Caco-2 (cell line): ENCODE results near the gene MKRN2OS. TPM values are rescaled to one million over a fixed set of nuclear protein-coding genes. Genes with fewer than 3 reads are reported as not detected.

Experiments
- Bru-seq: library from RNA; stranded (reverse); fragments of 400-500 nt; gene quantifications from one replicate; lab custom pipeline; 2021; lab: Mats Ljungman, UMichigan
- BruChase-seq, 2 experiments: library from RNA; stranded (reverse); fragments of 400-500 nt; gene quantifications; one replicate each; lab custom pipeline; 2021; lab: Mats Ljungman, UMichigan
- BruUV-seq: library from RNA; stranded (reverse); fragments of 400-500 nt; replicated peaks from 2 replicates; lab custom pipeline; 2021; lab: Mats Ljungman, UMichigan
- CTCF ChIA-PET: fragments of 300-600 bp; sonication (Branson Sonifier 250); formaldehyde crosslinking; loops from one replicate; lab custom pipeline; 2022; ENCODE audit warnings: antibody characterized with exemption; lab: Charles Lee
- POLR2A ChIA-PET: fragments of 300-600 bp; sonication (Branson Sonifier 250); formaldehyde crosslinking; loops from one replicate; lab custom pipeline; 2022; ENCODE audit warnings: antibody characterized with exemption; lab: Charles Lee
- DNase-seq, 2 experiments: peaks; one replicate each; pipeline versions ENCODE4 v3.0.0 to v3.0.0-alpha.2; 2020 to 2022
- H3K27me3 ChIP-seq: replicated peaks from 2 replicates; pipeline ENCODE4 v1.6.0; 2011; ENCODE audit warnings: low read length; ENCODE audit not compliant: control insufficient read depth, insufficient read depth
- H3K36me3 ChIP-seq: 2 replicates; pipeline ENCODE4 v1.5.1; 2011; ENCODE audit warnings: low read length; ENCODE audit not compliant: control insufficient read depth, insufficient read depth
- H3K4me1 ChIP-seq: fragments of 250-450 bp; sonication (Bioruptor Pico); 2 replicates; pipeline ENCODE4 v1.5.1; 2020; ENCODE audit warnings: mild to moderate bottlenecking
- H3K4me3 ChIP-seq: 2 replicates; pipeline ENCODE4 v1.5.1; 2011; ENCODE audit warnings: low read depth, mild to moderate bottlenecking, control low read depth, low read length
- H3K9me3 ChIP-seq: fragments of 250-450 bp; sonication (Bioruptor Pico); 2 replicates; pipeline ENCODE4 v1.5.1; 2020; ENCODE audit warnings: mild to moderate bottlenecking, moderate library complexity
- H3K27ac Mint-ChIP-seq: one replicate; pipeline ENCODE4 v1.8.0; 2022; ENCODE audit warnings: mixed read lengths; ENCODE audit not compliant: unreplicated experiment
- H3K27me3 Mint-ChIP-seq: one replicate; pipeline ENCODE4 v1.8.0; 2022; ENCODE audit warnings: mixed read lengths; ENCODE audit not compliant: insufficient read depth, unreplicated experiment
- H3K36me3 Mint-ChIP-seq: one replicate; pipeline ENCODE4 v1.8.0; 2022; ENCODE audit warnings: mild to moderate bottlenecking, mixed read lengths; ENCODE audit not compliant: insufficient read depth, unreplicated experiment
- H3K4me1 Mint-ChIP-seq: one replicate; pipeline ENCODE4 v1.8.0; 2022; ENCODE audit warnings: low read depth, mixed read lengths; ENCODE audit not compliant: unreplicated experiment
- H3K4me3 Mint-ChIP-seq: one replicate; pipeline ENCODE4 v1.8.0; 2022; ENCODE audit warnings: mild to moderate bottlenecking, moderate library complexity, mixed read lengths; ENCODE audit not compliant: unreplicated experiment
- H3K9me3 Mint-ChIP-seq: one replicate; pipeline ENCODE4 v1.8.0; 2022; ENCODE audit warnings: mixed read lengths; ENCODE audit not compliant: unreplicated experiment
- intact Hi-C: fragments of 100-400 bp; cut with micrococcal nuclease; formaldehyde crosslinking; loops from one replicate; pipeline ENCODE4 v1.10.0; 2022; ENCODE audit not compliant: unreplicated experiment
- long read RNA-seq: library from polyadenylated mRNA; stranded (forward); transcript quantifications from one replicate; pipeline ENCODE4 v2.0.0, GENCODE V29; 2022
- total RNA-seq: library from RNA; stranded (reverse); gene quantifications from 2 replicates; pipeline ENCODE4 v1.2.3, GENCODE V29; 2022
- TF ChIP-seq, protein P1 (sequence below), 2 experiments: fragments of 200-600 bp in 1 of 2; IDR thresholded peaks; 1 replicate in 1 of 2; 2 replicates in 1 of 2; pipeline versions ENCODE4 v1.5.1 to v1.8.0; 2011 to 2022; ENCODE audit warnings: antibody characterized with exemption in 1 of 2, control low read depth in 1 of 2, inconsistent platforms in 1 of 2, low read depth in 1 of 2, low read length in 1 of 2, mild to moderate bottlenecking in 1 of 2, moderate library complexity in 1 of 2; ENCODE audit not compliant: insufficient read depth in 1 of 2, severe bottlenecking in 1 of 2, unreplicated experiment in 1 of 2

The MKRN2OS gene, protein sequence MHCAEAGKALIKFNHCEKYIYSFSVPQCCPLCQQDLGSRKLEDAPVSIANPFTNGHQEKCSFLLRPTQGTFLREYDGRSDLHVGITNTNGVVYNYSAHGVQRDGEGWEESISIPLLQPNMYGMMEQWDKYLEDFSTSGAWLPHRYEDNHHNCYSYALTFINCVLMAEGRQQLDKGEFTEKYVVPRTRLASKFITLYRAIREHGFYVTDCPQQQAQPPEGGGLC
- total RNA-seq (1.6 and 1.7 TPM in 2 replicates), Bru-seq, nascent RNA (percentile 40 among the genes with signal in this experiment), BruChase-seq, experiment 1, labeled RNA remaining after a 2-hour chase (percentile 45 among the genes with signal in this experiment), BruChase-seq, experiment 2, labeled RNA remaining after a 6-hour chase (percentile 36 among the genes with signal in this experiment)
- long read RNA-seq, partial matches to known transcripts: 0 of 7 reads
- long read RNA-seq, other reads (novel, unspliced or antisense): 6 of 7 reads

DNA sequence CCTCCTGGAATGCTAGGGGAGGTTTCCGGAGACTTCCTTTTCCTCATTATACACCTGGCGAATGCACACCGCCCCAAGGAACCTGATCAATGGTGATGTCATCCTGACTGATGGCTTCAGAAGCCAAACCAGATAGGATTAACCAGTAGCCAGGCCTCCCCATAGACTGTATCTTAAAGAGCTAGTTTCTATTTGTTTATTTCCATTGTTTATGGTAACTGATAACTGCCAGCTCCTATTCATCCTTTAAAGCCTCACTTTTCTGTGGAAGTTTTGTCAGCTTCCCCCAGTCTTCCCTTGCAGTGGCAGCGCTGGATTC, at the start of gene MKRN2OS:
TSS of gene MKRN2OS (minus strand) at position 27 of the 319 bp plus-strand sequence. CDS start 35 bp downstream, outside the sequence.
- H3K27me3 Mint-ChIP-seq: no peaks in the 10 kb centered on the region
- H3K4me3 ChIP-seq: peak within 1 kb of the TSS; percentile 45
- H3K9me3 ChIP-seq: no peaks in the 10 kb centered on the region
- no peaks in the 10 kb centered on the region for H3K36me3 ChIP-seq
- no peaks in the 10 kb centered on the region for H3K36me3 Mint-ChIP-seq
- ChIA-PET POLR2A (interaction anchor here (0.9 kb wide), 1 partner anchor 11 kb away, joined by 3 read pairs; the partner anchor contains the start of gene MKRN2), CTCF (no interaction called here)
- H3K27me3 ChIP-seq: no peaks in the 10 kb centered on the region
- peak within 1 kb of the TSS; percentile 73 for H3K27ac Mint-ChIP-seq
- peak; percentile 72 to 77 for DNase-seq
- H3K9me3 Mint-ChIP-seq: no peaks in the 10 kb centered on the region
- H3K4me3 Mint-ChIP-seq: peak within 1 kb of the TSS; percentile 74
- TF ChIP-seq, protein P1, sequence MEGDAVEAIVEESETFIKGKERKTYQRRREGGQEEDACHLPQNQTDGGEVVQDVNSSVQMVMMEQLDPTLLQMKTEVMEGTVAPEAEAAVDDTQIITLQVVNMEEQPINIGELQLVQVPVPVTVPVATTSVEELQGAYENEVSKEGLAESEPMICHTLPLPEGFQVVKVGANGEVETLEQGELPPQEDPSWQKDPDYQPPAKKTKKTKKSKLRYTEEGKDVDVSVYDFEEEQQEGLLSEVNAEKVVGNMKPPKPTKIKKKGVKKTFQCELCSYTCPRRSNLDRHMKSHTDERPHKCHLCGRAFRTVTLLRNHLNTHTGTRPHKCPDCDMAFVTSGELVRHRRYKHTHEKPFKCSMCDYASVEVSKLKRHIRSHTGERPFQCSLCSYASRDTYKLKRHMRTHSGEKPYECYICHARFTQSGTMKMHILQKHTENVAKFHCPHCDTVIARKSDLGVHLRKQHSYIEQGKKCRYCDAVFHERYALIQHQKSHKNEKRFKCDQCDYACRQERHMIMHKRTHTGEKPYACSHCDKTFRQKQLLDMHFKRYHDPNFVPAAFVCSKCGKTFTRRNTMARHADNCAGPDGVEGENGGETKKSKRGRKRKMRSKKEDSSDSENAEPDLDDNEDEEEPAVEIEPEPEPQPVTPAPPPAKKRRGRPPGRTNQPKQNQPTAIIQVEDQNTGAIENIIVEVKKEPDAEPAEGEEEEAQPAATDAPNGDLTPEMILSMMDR (IDR thresholded peaks at IDR 0.05; ENCODE audit: insufficient read depth in 1 of 2, low read depth in 1 of 2, low read length in 1 of 2, severe bottlenecking in 1 of 2, unreplicated experiment in 1 of 2): no peak
- no peaks in the 10 kb centered on the region for H3K4me1 Mint-ChIP-seq
- intact Hi-C loops: loop anchor here (2.0 kb wide), 1 partner anchor 407 kb away; no protein-coding TSS in a partner anchor
- BruUV-seq: no TSS peak
- no peaks in the 10 kb centered on the region for H3K4me1 ChIP-seq

DNA sequence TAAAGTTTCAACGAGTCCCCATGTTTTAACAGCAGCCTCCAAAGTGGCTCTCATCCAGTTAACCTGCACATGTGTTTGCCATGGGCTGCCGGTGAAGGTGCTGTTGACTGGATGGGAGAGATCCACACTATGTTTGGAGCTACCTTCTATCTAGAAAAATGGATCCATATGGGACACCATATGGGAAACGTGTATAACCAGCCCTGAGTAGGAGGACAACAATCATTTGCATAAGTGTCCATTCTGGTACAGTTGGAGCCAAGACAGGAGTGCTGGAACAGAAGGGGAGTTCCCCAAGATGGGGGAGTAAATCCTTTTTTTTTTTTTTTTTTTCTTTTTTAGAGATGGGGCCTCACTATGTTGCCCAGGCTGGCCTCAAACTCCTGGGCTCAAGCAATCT, 48.2 kb upstream of the MKRN2OS start:
- H3K4me3 Mint-ChIP-seq: no peak overlapping the region
- POLR2A ChIA-PET: no interaction called here
- no peak for DNase-seq
- BruUV-seq: no TSS peak
- intact Hi-C loops: no loop called here
- Histone ChIP-seq H3K9me3 (no peaks in the 10 kb centered on the region), H3K4me1 (no peaks in the 10 kb centered on the region), H3K36me3 (peaks cover 7% of the 10 kb centered on the region), H3K27me3 (no peaks in the 10 kb centered on the region), H3K4me3 (no peak overlapping the region)
- H3K9me3 Mint-ChIP-seq: no peaks in the 10 kb centered on the region
- no peaks in the 10 kb centered on the region for H3K27me3 Mint-ChIP-seq
- CTCF ChIA-PET: no interaction called here
- H3K4me1 Mint-ChIP-seq: no peaks in the 10 kb centered on the region
- H3K27ac Mint-ChIP-seq: no peak overlapping the region
- TF ChIP-seq, protein P1 (IDR thresholded peaks at IDR 0.05; ENCODE audit: insufficient read depth in 1 of 2, low read depth in 1 of 2, low read length in 1 of 2, severe bottlenecking in 1 of 2, unreplicated experiment in 1 of 2): no peak
- peaks cover 91% of the 10 kb centered on the region for H3K36me3 Mint-ChIP-seq

DNA sequence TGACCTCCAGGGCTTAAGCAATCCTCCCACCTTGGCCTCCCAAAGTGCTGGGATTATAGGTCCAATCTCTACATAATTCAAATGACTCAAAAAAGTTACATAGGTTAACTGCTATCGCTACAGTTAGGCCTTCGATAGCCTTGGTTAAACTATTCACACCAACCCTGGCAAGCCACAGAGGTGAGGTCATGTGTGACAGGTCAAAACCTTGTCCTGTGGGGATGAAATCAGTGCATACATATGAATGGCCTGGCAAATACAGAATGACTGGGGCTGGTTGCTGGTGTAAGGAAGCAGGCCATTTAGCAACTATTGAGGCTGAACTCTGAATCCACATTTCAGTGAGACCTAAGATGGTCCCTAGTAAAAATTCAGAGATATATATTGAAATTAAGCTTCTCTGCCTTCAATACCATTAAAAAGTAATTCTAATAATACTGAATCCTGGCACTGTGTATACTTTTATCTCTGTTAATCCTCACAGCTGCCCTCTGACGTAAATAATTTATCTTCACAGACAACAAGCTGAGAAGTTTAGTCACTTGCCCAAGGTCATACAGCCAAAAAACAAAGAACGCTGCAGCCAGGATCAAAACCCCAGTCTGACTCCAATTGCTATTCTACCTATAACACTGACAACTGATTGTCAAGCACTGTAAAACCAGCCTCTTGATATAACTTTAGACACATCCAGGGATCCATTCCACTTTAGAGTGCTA, 46.9 kb upstream of the MKRN2OS start:
- BruUV-seq: no TSS peak
- TF ChIP-seq, protein P1 (IDR thresholded peaks at IDR 0.05; ENCODE audit: insufficient read depth in 1 of 2, low read depth in 1 of 2, low read length in 1 of 2, severe bottlenecking in 1 of 2, unreplicated experiment in 1 of 2): no peak
- H3K4me1 ChIP-seq: no peaks in the 10 kb centered on the region
- H3K27ac Mint-ChIP-seq: no peak overlapping the region
- intact Hi-C loops: no loop called here
- no peaks in the 10 kb centered on the region for H3K27me3 Mint-ChIP-seq
- CTCF ChIA-PET: no interaction called here
- no peaks in the 10 kb centered on the region for H3K27me3 ChIP-seq
- no peaks in the 10 kb centered on the region for H3K4me1 Mint-ChIP-seq
- H3K4me3 ChIP-seq: no peak overlapping the region
- DNase-seq: no peak
- H3K9me3 ChIP-seq: no peaks in the 10 kb centered on the region
- H3K36me3 Mint-ChIP-seq: peaks cover 90% of the 10 kb centered on the region
- POLR2A ChIA-PET: interaction anchor here (0.6 kb wide), 1 partner anchor 67 kb away, joined by 4 read pairs; no protein-coding TSS in a partner anchor
- no peak overlapping the region for H3K4me3 Mint-ChIP-seq
- peaks cover 7% of the 10 kb centered on the region for H3K36me3 ChIP-seq
- H3K9me3 Mint-ChIP-seq: no peaks in the 10 kb centered on the region
